ENCODE data around the gene RBM12. TPM values are rescaled to one million over a fixed set of nuclear protein-coding genes. Genes with fewer than 3 reads are reported as not detected.
A peak's percentile ranks its signal among the peaks of the same experiment; 100 is the strongest.

Gene RBM12
- polyA plus RNA-seq, 1 experiment: 54.4 TPM

DNA sequence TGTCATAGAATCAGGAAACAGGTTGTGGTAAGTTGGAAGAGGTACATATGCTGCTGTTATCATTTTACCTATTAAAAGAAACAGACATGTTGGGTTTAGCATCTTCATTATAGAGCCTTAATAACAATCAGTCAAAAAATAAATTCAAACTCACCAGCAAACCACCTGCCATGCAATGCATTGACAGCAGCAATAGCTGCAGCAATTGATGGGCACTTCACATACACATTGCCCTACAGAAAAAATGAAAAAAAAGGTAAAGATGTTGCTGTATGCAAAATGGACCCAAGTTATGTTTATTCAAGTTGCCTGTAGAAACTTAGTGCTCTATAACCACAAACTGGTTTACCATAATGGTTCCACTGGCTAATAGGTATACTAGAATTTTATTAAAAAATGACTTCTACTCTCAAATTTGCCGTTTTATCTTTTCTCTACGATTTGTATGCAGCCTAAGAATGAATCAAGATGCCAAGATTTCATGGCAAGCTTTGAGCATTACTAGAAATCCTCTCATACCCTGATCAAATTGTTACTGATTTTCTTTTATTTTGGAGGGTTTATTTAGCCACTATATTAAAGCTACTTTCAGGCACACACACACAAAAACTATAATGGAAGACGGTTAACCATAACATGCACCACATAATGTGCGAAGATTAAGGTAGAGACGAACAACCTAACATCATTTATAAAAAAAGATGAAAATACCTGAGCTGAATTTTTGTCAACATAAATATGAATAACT lies 40.0 kb upstream of the RBM12 start:
- no peak overlapping the region for H3K4me3 ChIP-seq (ENCODE audit: low read depth, low read length)
- no peaks in the 10 kb centered on the region for H3K27me3 ChIP-seq (ENCODE audit: control insufficient read depth, insufficient read depth, low read length)
- DNase-seq (ENCODE audit: low read depth): no peak
- ChIA-PET POLR2A (interaction anchor here (0.7 kb wide), 1 partner anchor 16 kb away, joined by 3 read pairs; no protein-coding TSS in a partner anchor), CTCF (interaction anchor here (1.7 to 2.4 kb wide), 2 partner anchors 11 to 179 kb away, joined by 4 to 5 read pairs; no protein-coding TSS in a partner anchor)
- TF ChIP-seq, protein P1, sequence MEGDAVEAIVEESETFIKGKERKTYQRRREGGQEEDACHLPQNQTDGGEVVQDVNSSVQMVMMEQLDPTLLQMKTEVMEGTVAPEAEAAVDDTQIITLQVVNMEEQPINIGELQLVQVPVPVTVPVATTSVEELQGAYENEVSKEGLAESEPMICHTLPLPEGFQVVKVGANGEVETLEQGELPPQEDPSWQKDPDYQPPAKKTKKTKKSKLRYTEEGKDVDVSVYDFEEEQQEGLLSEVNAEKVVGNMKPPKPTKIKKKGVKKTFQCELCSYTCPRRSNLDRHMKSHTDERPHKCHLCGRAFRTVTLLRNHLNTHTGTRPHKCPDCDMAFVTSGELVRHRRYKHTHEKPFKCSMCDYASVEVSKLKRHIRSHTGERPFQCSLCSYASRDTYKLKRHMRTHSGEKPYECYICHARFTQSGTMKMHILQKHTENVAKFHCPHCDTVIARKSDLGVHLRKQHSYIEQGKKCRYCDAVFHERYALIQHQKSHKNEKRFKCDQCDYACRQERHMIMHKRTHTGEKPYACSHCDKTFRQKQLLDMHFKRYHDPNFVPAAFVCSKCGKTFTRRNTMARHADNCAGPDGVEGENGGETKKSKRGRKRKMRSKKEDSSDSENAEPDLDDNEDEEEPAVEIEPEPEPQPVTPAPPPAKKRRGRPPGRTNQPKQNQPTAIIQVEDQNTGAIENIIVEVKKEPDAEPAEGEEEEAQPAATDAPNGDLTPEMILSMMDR (IDR thresholded peaks at IDR 0.05; ENCODE audit: insufficient read depth, low read depth, low read length): no peak
- peaks cover 11% of the 10 kb centered on the region for H3K36me3 ChIP-seq (ENCODE audit: control insufficient read depth, insufficient read depth, low read length)

GRCh38 chr20:35702824-35703695 lies 38.4 kb upstream of the RBM12 start:
- no peak for DNase-seq (ENCODE audit: low read depth)
- POLR2A ChIA-PET: interaction anchor here (0.7 kb wide), 1 partner anchor 16 kb away, joined by 12 read pairs; no protein-coding TSS in a partner anchor
- CTCF ChIA-PET: interaction anchor here (0.6 to 2.4 kb wide), 5 partner anchors 8 to 251 kb away, joined by 3 to 5 read pairs (median 4); partner anchors contain the start of gene SCAND1
- no peaks in the 10 kb centered on the region for H3K27me3 ChIP-seq (ENCODE audit: control insufficient read depth, insufficient read depth, low read length)
- no peak overlapping the region for H3K4me3 ChIP-seq (ENCODE audit: low read depth, low read length)
- TF ChIP-seq, protein P1 (IDR thresholded peaks at IDR 0.05; ENCODE audit: insufficient read depth, low read depth, low read length): no peak
- H3K36me3 ChIP-seq (ENCODE audit: control insufficient read depth, insufficient read depth, low read length): peaks cover 9% of the 10 kb centered on the region

DNA sequence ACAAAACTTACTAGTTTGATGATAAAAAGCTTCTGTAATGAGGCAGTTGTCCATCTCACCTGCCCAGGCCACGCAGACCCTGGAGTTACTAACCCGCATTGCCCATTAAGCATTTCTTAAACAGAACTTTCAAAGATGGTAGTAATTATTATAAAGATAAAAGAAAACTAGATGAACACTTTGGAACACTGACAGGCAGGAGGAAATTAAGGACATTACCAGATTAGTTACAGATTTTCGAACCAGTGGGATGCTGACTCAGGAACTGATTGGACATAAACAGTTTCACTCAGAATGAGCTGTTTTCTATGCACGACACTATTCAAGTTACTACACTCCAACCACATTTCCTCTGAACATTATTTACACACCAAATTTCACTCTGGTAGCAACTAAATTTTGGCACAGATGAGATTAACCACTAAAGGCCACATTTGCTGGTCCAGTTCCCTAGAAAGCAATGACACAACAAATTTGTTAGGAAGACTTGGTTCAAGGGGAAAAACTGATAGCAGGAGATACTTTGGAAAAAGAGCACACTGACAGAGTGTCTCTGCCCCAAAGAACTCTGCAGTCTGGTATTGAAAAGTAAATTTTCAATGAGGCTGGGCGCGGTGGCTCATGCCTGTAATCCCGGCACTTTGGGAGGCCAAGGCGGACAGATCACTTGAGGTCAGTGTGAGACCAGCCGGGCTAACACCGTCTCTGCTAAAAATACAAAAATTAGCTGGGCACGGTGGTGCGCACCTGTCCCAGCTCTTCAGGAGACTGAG lies 37.5 kb upstream of the RBM12 start:
- Histone ChIP-seq H3K27me3 (ENCODE audit: control insufficient read depth, insufficient read depth, low read length) (no peaks in the 10 kb centered on the region), H3K36me3 (ENCODE audit: control insufficient read depth, insufficient read depth, low read length) (peaks cover 9% of the 10 kb centered on the region), H3K4me3 (ENCODE audit: low read depth, low read length) (no peak overlapping the region)
- ChIA-PET POLR2A (interaction anchor here (0.5 kb wide), 1 partner anchor 26 kb away, joined by 4 read pairs; no protein-coding TSS in a partner anchor), CTCF (interaction anchor here (1.0 to 2.4 kb wide), 4 partner anchors 9 to 252 kb away, joined by 3 to 5 read pairs (median 4); partner anchors contain the start of gene SCAND1)
- peak; percentile 58 for DNase-seq (ENCODE audit: low read depth)
- TF ChIP-seq, protein P1 (IDR thresholded peaks at IDR 0.05; ENCODE audit: insufficient read depth, low read depth, low read length): no peak

- ChIA-PET POLR2A (interaction anchor here (0.9 kb wide), 1 partner anchor 42 kb away, joined by 3 read pairs; the partner anchor contains the start of gene RBM39), CTCF (interaction anchor here (0.6 to 1.8 kb wide), 5 partner anchors 9 to 191 kb away, joined by 3 to 5 read pairs (median 3); no protein-coding TSS in a partner anchor)
- no peak for DNase-seq (ENCODE audit: low read depth)
- peaks cover 9% of the 10 kb centered on the region; the same call in 1 of the 2 replicates for H3K36me3 ChIP-seq (ENCODE audit: control insufficient read depth, insufficient read depth, low read length)
- H3K4me3 ChIP-seq (ENCODE audit: low read depth, low read length): no peak overlapping the region
- H3K27me3 ChIP-seq (ENCODE audit: control insufficient read depth, insufficient read depth, low read length): no peaks in the 10 kb centered on the region
- TF ChIP-seq, protein P1 (IDR thresholded peaks at IDR 0.05; ENCODE audit: insufficient read depth, low read depth, low read length): no peak
Observed at GRCh38 chr20:35700625-35701148, 36.0 kb upstream of the RBM12 start.

All from BJ (cell line).